NCI-H82 (cell line): Measurements from ENCODE around the gene PLA2G4A.
"Not testable (repeated sequence)": the region's sequence is repeated elsewhere in the genome, so short reads cannot be mapped to it uniquely, and the experiment has no call there.

Experiments used
- DNase-seq: peaks from one replicate; lab custom pipeline; 2025; lab: John Stamatoyannopoulos, UW

The PLA2G4A gene

GRCh38 chr1:186921386-186921785 is 92.6 kb downstream of the PLA2G4A start:
- not testable (repeated sequence) for DNase-seq

- not testable (repeated sequence) for DNase-seq
Measured at GRCh38 chr1:186922814-186923213, 94.1 kb downstream of the PLA2G4A start.

GRCh38 chr1:186923486-186923885 is 94.7 kb downstream of the PLA2G4A start:
- no peak for DNase-seq

- DNase-seq: no peak
Measured at GRCh38 chr1:186925881-186926669, 97.3 kb downstream of the PLA2G4A start.

- DNase-seq: no peak
Measured at GRCh38 chr1:186927884-186928283, 99.1 kb downstream of the PLA2G4A start.

GRCh38 chr1:186930238-186930637 is 101.5 kb downstream of the PLA2G4A start:
- no peak for DNase-seq

GRCh38 chr1:186937016-186937670 is 108.4 kb downstream of the PLA2G4A start:
- no peak for DNase-seq

- no peak for DNase-seq
Measured at GRCh38 chr1:186943891-186944686, 115.3 kb downstream of the PLA2G4A start.

GRCh38 chr1:186945146-186945545 is 116.4 kb downstream of the PLA2G4A start:
- no peak for DNase-seq

GRCh38 chr1:186948535-186948934 is 119.8 kb downstream of the PLA2G4A start:
- DNase-seq: no peak

GRCh38 chr1:186949173-186949572 is 120.4 kb downstream of the PLA2G4A start:
- DNase-seq: no peak

GRCh38 chr1:186950547-186950946 is 121.8 kb downstream of the PLA2G4A start:
- no peak for DNase-seq

GRCh38 chr1:186953876-186954275 is 125.1 kb downstream of the PLA2G4A start:
- DNase-seq: no peak

- DNase-seq: no peak
Measured at GRCh38 chr1:186957314-186957713, 128.6 kb downstream of the PLA2G4A start.

GRCh38 chr1:186958520-186958919 is 129.8 kb downstream of the PLA2G4A start:
- no peak for DNase-seq

- no peak for DNase-seq
Measured at GRCh38 chr1:186960861-186961260, 132.1 kb downstream of the PLA2G4A start.

GRCh38 chr1:186965847-186966246 is 137.1 kb downstream of the PLA2G4A start:
- DNase-seq: no peak

GRCh38 chr1:186966456-186966855 is 137.7 kb downstream of the PLA2G4A start:
- DNase-seq: no peak

GRCh38 chr1:186967656-186968394 is 139.1 kb downstream of the PLA2G4A start:
- DNase-seq: peak; percentile 31

- DNase-seq: no peak
Measured at GRCh38 chr1:186974774-186975181, 146.0 kb downstream of the PLA2G4A start.

- DNase-seq: no peak
Measured at GRCh38 chr1:186975220-186975619, 146.5 kb downstream of the PLA2G4A start.

- peak; percentile 35 for DNase-seq
Measured at GRCh38 chr1:186976700-186977099, 148.0 kb downstream of the PLA2G4A start.
